K562 (cell line): Measurements from ENCODE around the gene ARHGDIA. TPM values are rescaled to one million over a fixed set of nuclear protein-coding genes. Genes with fewer than 3 reads are reported as not detected.

Experiments used
- CCNT2 ChIP-seq: IDR thresholded peaks from 2 replicates; pipeline ENCODE4 v1.6.1; 2011; ENCODE audit warnings: borderline replicate concordance, low read depth, mild to moderate bottlenecking, moderate library complexity, mixed read lengths, low read length; ENCODE audit not compliant: insufficient read length; ENCODE audit errors: extremely low read depth
- E2F8 ChIP-seq: fragments of 450-650 bp; IDR thresholded peaks from 2 replicates; pipeline ENCODE4 v1.7.1; 2018; ENCODE audit warnings: mild to moderate bottlenecking, low read depth; ENCODE audit not compliant: partially characterized antibody
- GTF2F1 ChIP-seq: IDR thresholded peaks from 2 replicates; pipeline ENCODE4 v1.6.1; 2011; ENCODE audit warnings: low read depth, low read length, improper control_type of control experiment
- HMGN3 ChIP-seq: IDR thresholded peaks from 2 replicates; pipeline ENCODE4 v1.6.1; 2011; ENCODE audit warnings: borderline replicate concordance, low read depth, mild to moderate bottlenecking, mixed read lengths, low read length; ENCODE audit not compliant: insufficient read length; ENCODE audit errors: extremely low read depth
- HNRNPL ChIP-seq: fragments of 200-400 bp; formaldehyde crosslinking; IDR thresholded peaks from 2 replicates; pipeline ENCODE4 v1.6.1; 2017; ENCODE audit warnings: low read depth, mild to moderate bottlenecking, low read length
- HNRNPUL1 ChIP-seq: fragments of 200-400 bp; formaldehyde crosslinking; IDR thresholded peaks from 2 replicates; pipeline ENCODE4 v1.6.1; 2017; ENCODE audit warnings: low read length
- KDM5B ChIP-seq: fragments of 200-600 bp; sonication (generic); IDR thresholded peaks from 2 replicates; pipeline ENCODE4 v1.6.1; 2012; ENCODE audit warnings: low read depth, mild to moderate bottlenecking, moderate library complexity, low read length, control low read depth, inconsistent platforms; ENCODE audit not compliant: insufficient replicate concordance
- KLF13 ChIP-seq: fragments of 450-650 bp; IDR thresholded peaks from 2 replicates; pipeline ENCODE4 v1.6.1; 2016; ENCODE audit warnings: missing genetic modification characterization, low read depth, mild to moderate bottlenecking, missing compliant biosample characterization, moderate library complexity, borderline replicate concordance
- PRDM10 ChIP-seq: fragments of 450-650 bp; IDR thresholded peaks from 2 replicates; pipeline ENCODE4 v1.6.1; 2018; ENCODE audit not compliant: partially characterized antibody
- SP1 ChIP-seq: sonication (generic); formaldehyde crosslinking; IDR thresholded peaks from 2 replicates; pipeline ENCODE4 v1.8.1; 2022; ENCODE audit warnings: mild to moderate bottlenecking, missing genetic modification reagents
- STAG1 ChIP-seq: sonication (generic); formaldehyde crosslinking; IDR thresholded peaks from 2 replicates; pipeline ENCODE4 v1.5.0; 2020; ENCODE audit warnings: missing genetic modification reagents, borderline replicate concordance
- ZNF76 ChIP-seq: fragments of 250-450 bp; sonication (Bioruptor Pico); IDR thresholded peaks from 2 replicates; pipeline ENCODE4 v1.4.0; 2020; ENCODE audit warnings: mild to moderate bottlenecking, moderate library complexity, borderline replicate concordance
- polyA plus RNA-seq, 8 experiments: library from polyadenylated mRNA; depleted of rRNA in 4 of 8; stranded (reverse) in 5 of 8; unstranded in 3 of 8; fragments of >200 nt; fragmentation: Nextera tagmentation in 2 of 8; fragmentation: Illumina TruSeq in 1 of 8; extraction: Ambion mirVana in 2 of 8; extraction: Trizol in 1 of 8; gene quantifications; 2 replicates each; pipeline versions ENCODE4 v1.2.1 to v1.2.3, GENCODE V29; 2011 to 2014; ENCODE audit warnings: inconsistent platforms in 1 of 8, missing spikeins in 1 of 8
- total RNA-seq, 7 experiments: library from RNA; depleted of rRNA in 6 of 7; stranded (reverse); fragments of >200 nt in 6 of 7; fragmentation: Illumina TruSeq in 2 of 7; extraction: Trizol in 2 of 7; gene quantifications; 2 replicates each; pipeline versions ENCODE4 v1.2.1 to v1.2.3, GENCODE V29; 2011 to 2021; ENCODE audit warnings: low replicate concordance in 1 of 7
- TF ChIP-seq, protein P1 (sequence below): fragments of 250-450 bp; sonication (Bioruptor Pico); IDR thresholded peaks from 2 replicates; pipeline ENCODE4 v1.5.0; 2021
- TF ChIP-seq, protein P2 (sequence below), 2 experiments: IDR thresholded peaks; 2 replicates each; pipeline ENCODE4 v1.6.1; 2011; ENCODE audit warnings: borderline replicate concordance in 1 of 2, control low read depth in 1 of 2, low read depth in 1 of 2, low read length in 1 of 2, mild to moderate bottlenecking in 1 of 2, mixed read lengths in 1 of 2, moderate library complexity in 1 of 2; ENCODE audit not compliant: insufficient read depth in 1 of 2, insufficient read length in 1 of 2, poor library complexity in 1 of 2, severe bottlenecking in 1 of 2; ENCODE audit errors: extremely low read depth in 1 of 2

The ARHGDIA gene
- total and polyA plus RNA-seq, 9 of the 15 experiments (the other 6 are each of a cell fraction or from before 2014, with no cell fraction given): 9.6 to 340 (median 97.6) TPM

DNA sequence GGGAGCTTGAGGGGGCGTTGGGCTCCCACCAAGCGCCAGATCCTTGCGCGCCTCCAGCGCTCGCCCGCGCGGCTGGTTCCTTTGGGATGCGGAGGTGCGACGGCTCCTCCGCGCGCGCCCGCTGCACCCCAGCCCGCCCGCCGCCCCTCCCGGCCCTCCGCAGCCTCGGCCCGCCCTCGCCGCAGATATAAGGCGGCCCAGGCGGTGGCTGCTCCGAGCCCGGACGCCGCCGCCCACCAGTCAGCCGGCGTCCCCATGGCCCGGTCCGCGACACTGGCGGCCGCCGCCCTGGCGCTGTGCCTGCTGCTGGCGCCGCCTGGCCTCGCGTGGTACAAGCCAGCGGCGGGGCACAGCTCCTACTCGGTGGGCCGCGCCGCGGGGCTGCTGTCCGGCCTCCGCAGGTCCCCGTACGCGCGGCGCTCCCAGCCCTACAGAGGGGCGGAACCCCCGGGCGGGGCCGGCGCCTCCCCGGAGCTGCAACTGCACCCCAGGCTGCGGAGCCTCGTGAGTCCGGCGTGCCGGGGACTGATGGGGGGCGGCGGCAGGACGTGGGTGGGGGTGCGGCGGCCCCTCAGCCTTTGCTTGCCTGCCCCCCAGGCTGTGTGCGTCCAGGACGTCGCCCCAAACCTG, 31.0 kb upstream of the ARHGDIA start, which contains the start of gene NPB (continued):
- peak; percentile 91 for TF ChIP-seq CCNT2
- no peak for TF ChIP-seq SP1 (CRISPR knock-in tag)
- TF ChIP-seq, protein P1, sequence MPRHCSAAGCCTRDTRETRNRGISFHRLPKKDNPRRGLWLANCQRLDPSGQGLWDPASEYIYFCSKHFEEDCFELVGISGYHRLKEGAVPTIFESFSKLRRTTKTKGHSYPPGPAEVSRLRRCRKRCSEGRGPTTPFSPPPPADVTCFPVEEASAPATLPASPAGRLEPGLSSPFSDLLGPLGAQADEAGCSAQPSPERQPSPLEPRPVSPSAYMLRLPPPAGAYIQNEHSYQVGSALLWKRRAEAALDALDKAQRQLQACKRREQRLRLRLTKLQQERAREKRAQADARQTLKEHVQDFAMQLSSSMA (CRISPR knock-in tag): peak; percentile 78; the same call in 1 of the 2 replicates
- TF ChIP-seq HNRNPL: 0 out of 2 replicates have a peak, but pooled peaks have one; percentile 29
- TF ChIP-seq HNRNPUL1: no peak
- no peak for TF ChIP-seq STAG1 (CRISPR knock-in tag)
- no peak for TF ChIP-seq GTF2F1
- no peak for TF ChIP-seq E2F8
- TF ChIP-seq, protein P2, sequence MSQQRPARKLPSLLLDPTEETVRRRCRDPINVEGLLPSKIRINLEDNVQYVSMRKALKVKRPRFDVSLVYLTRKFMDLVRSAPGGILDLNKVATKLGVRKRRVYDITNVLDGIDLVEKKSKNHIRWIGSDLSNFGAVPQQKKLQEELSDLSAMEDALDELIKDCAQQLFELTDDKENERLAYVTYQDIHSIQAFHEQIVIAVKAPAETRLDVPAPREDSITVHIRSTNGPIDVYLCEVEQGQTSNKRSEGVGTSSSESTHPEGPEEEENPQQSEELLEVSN (IDR thresholded peaks at IDR 0.05; ENCODE audit: borderline replicate concordance in 1 of 2, extremely low read depth in 1 of 2, insufficient read depth in 1 of 2, insufficient read length in 1 of 2, low read depth in 1 of 2, low read length in 1 of 2, poor library complexity in 1 of 2, severe bottlenecking in 1 of 2): peak; percentile 18 to 76
- TF ChIP-seq KDM5B: peak; percentile 8
- no peak for TF ChIP-seq ZNF76 (CRISPR knock-in tag)
- peak; percentile 72 for TF ChIP-seq HMGN3
- TF ChIP-seq KLF13 (tag): peak; percentile 30; the same call in 1 of the 2 replicates
- TF ChIP-seq PRDM10: no peak
